ENCODE results near the gene CYP4F11.

GRCh38 chr19:15937771-15938170 lies 3.4 kb upstream of the CYP4F11 start:
- TF ChIP-seq EZH2 (IDR thresholded peaks at IDR 0.05; ENCODE audit: insufficient read depth, poor library complexity, severe bottlenecking) (no peak), EZH2phosphoT487 (IDR thresholded peaks at IDR 0.05; ENCODE audit: insufficient read depth, low read depth) (no peak)
